HEK293 (cell line): ENCODE data around the gene NAGA.

Experiments
- CTCF ChIA-PET: fragments of 350-600 bp; formaldehyde crosslinking; extraction: SDS; loops from one replicate; lab custom pipeline; 2021; ENCODE audit warnings: antibody characterized with exemption; lab: Yijun Ruan, JAX
- POLR2A ChIA-PET: fragments of 300-600 bp; formaldehyde crosslinking; extraction: SDS; loops from one replicate; lab custom pipeline; 2020; ENCODE audit warnings: antibody characterized with exemption, inconsistent platforms; lab: Yijun Ruan, JAX
- H3K27ac ChIP-seq: fragments of 200-500 bp; sonication (Bioruptor generic); 2 replicates; pipeline ENCODE4 v1.5.1; 2014; ENCODE audit warnings: low read depth, low read length, control low read depth, inconsistent platforms; ENCODE audit errors: extremely low read depth
- H3K36me3 ChIP-seq, 2 experiments: fragments of 200-500 bp in 1 of 2; sonication (Bioruptor generic) in 1 of 2; 1 replicate in 1 of 2; 2 replicates in 1 of 2; pipeline ENCODE4 v1.5.1; 2014 to 2017; ENCODE audit warnings: inconsistent platforms in 2 of 2, low read length in 2 of 2; ENCODE audit not compliant: control insufficient read depth in 2 of 2, insufficient read depth in 1 of 2
- H3K4me1 ChIP-seq: fragments of 200-500 bp; sonication (Bioruptor generic); 2 replicates; pipeline ENCODE4 v1.5.1; 2014; ENCODE audit warnings: mild to moderate bottlenecking, low read length, inconsistent platforms; ENCODE audit not compliant: control insufficient read depth, insufficient read depth
- H3K4me3 ChIP-seq: 2 replicates; pipeline ENCODE4 v1.5.1; 2011; ENCODE audit warnings: low read depth, mild to moderate bottlenecking, control low read depth, low read length, moderate library complexity
- H3K9me3 ChIP-seq: fragments of 200-500 bp; sonication (Bioruptor generic); 2 replicates; pipeline ENCODE4 v1.5.1; 2014; ENCODE audit warnings: low read depth, low read length, inconsistent platforms; ENCODE audit not compliant: control insufficient read depth, insufficient read depth
- ATF2 ChIP-seq: fragments of 450-650 bp; formaldehyde crosslinking; IDR thresholded peaks from 2 replicates; pipeline ENCODE4 v1.5.1; 2016; ENCODE audit warnings: missing biosample characterization, missing genetic modification characterization, low read depth
- BCL6B ChIP-seq: fragments of 450-650 bp; formaldehyde crosslinking; IDR thresholded peaks from 2 replicates; pipeline ENCODE4 v1.5.1; 2017; ENCODE audit warnings: missing biosample characterization, missing genetic modification characterization
- FEZF1 ChIP-seq: fragments of 450-650 bp; formaldehyde crosslinking; IDR thresholded peaks from 2 replicates; pipeline ENCODE4 v1.5.1; 2016; ENCODE audit warnings: missing biosample characterization, missing genetic modification characterization
- KLF9 ChIP-seq: fragments of 450-650 bp; formaldehyde crosslinking; IDR thresholded peaks from 2 replicates; pipeline ENCODE4 v1.5.1; 2016; ENCODE audit warnings: missing biosample characterization, missing genetic modification characterization, low read depth
- MEIS1 ChIP-seq: sonication (generic); formaldehyde crosslinking; IDR thresholded peaks from 2 replicates; pipeline ENCODE4 v1.8.1; 2022; ENCODE audit warnings: missing genetic modification reagents, mild to moderate bottlenecking, borderline replicate concordance
- OSR2 ChIP-seq: fragments of 450-650 bp; formaldehyde crosslinking; IDR thresholded peaks from 2 replicates; pipeline ENCODE4 v1.5.1; 2016; ENCODE audit warnings: missing biosample characterization, missing genetic modification characterization
- RBAK ChIP-seq: fragments of 450-650 bp; formaldehyde crosslinking; IDR thresholded peaks from 2 replicates; pipeline ENCODE4 v1.5.1; 2016; ENCODE audit warnings: missing biosample characterization, missing genetic modification characterization
- SALL2 ChIP-seq: fragments of 450-650 bp; formaldehyde crosslinking; IDR thresholded peaks from 2 replicates; pipeline ENCODE4 v1.5.0; 2017; ENCODE audit warnings: missing biosample characterization, mild to moderate bottlenecking, missing genetic modification characterization, borderline replicate concordance
- YY2 ChIP-seq: fragments of 450-650 bp; formaldehyde crosslinking; IDR thresholded peaks from 2 replicates; pipeline ENCODE4 v1.5.1; 2016; ENCODE audit warnings: missing biosample characterization, missing genetic modification characterization
- ZBTB48 ChIP-seq: fragments of 450-650 bp; formaldehyde crosslinking; IDR thresholded peaks from 2 replicates; pipeline ENCODE4 v1.5.1; 2016; ENCODE audit warnings: missing biosample characterization, missing genetic modification characterization
- ZBTB6 ChIP-seq: fragments of 450-650 bp; formaldehyde crosslinking; IDR thresholded peaks from 2 replicates; pipeline ENCODE4 v1.5.1; 2017; ENCODE audit warnings: missing biosample characterization, missing genetic modification characterization
- ZNF133 ChIP-seq: fragments of 450-650 bp; formaldehyde crosslinking; IDR thresholded peaks from 2 replicates; pipeline ENCODE4 v1.5.1; 2016; ENCODE audit warnings: missing biosample characterization, missing genetic modification characterization
- ZNF169 ChIP-seq: fragments of 450-650 bp; formaldehyde crosslinking; IDR thresholded peaks from 2 replicates; pipeline ENCODE4 v1.5.1; 2016; ENCODE audit warnings: missing biosample characterization, missing genetic modification characterization
- ZNF174 ChIP-seq: fragments of 450-650 bp; formaldehyde crosslinking; IDR thresholded peaks from 2 replicates; pipeline ENCODE4 v1.5.0; 2017; ENCODE audit warnings: missing biosample characterization, mild to moderate bottlenecking, missing genetic modification characterization
- ZNF211 ChIP-seq: fragments of 450-650 bp; formaldehyde crosslinking; IDR thresholded peaks from 2 replicates; pipeline ENCODE4 v1.5.1; 2016; ENCODE audit warnings: low read depth, missing biosample characterization, missing genetic modification characterization
- ZNF280C ChIP-seq: fragments of 450-650 bp; formaldehyde crosslinking; IDR thresholded peaks from 2 replicates; pipeline ENCODE4 v1.5.1; 2016; ENCODE audit warnings: missing biosample characterization, missing genetic modification characterization
- ZNF292 ChIP-seq: fragments of 450-650 bp; formaldehyde crosslinking; IDR thresholded peaks from 2 replicates; pipeline ENCODE4 v1.5.1; 2016; ENCODE audit warnings: low read depth, missing biosample characterization, missing genetic modification characterization, borderline replicate concordance
- ZNF48 ChIP-seq: fragments of 450-650 bp; formaldehyde crosslinking; IDR thresholded peaks from 2 replicates; pipeline ENCODE4 v1.5.1; 2016; ENCODE audit warnings: missing biosample characterization, missing genetic modification characterization
- ZNF610 ChIP-seq: fragments of 450-650 bp; formaldehyde crosslinking; IDR thresholded peaks from 2 replicates; pipeline ENCODE4 v1.5.1; 2016; ENCODE audit warnings: missing biosample characterization, missing genetic modification characterization, borderline replicate concordance
- ZNF768 ChIP-seq: fragments of 450-650 bp; formaldehyde crosslinking; IDR thresholded peaks from 2 replicates; pipeline ENCODE4 v1.5.1; 2018; ENCODE audit warnings: missing biosample characterization, mild to moderate bottlenecking, missing genetic modification characterization
- ZNF837 ChIP-seq: fragments of 450-650 bp; formaldehyde crosslinking; IDR thresholded peaks from 2 replicates; pipeline ENCODE4 v1.5.1; 2016; ENCODE audit warnings: missing biosample characterization, missing genetic modification characterization
- ZSCAN16 ChIP-seq: fragments of 450-650 bp; formaldehyde crosslinking; IDR thresholded peaks from 2 replicates; pipeline ENCODE4 v1.5.1; 2016; ENCODE audit warnings: missing biosample characterization, missing genetic modification characterization

The NAGA gene

GRCh38 chr22:42069801-42070516 is 653 bp downstream of the NAGA start:
- Histone ChIP-seq H3K27ac (no peak overlapping the region; the same call in 1 of the 2 replicates), H3K9me3 (no peaks in the 10 kb centered on the region), H3K4me1 (peaks cover 2% of the 10 kb centered on the region; the same call in 1 of the 2 replicates), H3K36me3 (peaks cover 4 to 41% of the 10 kb centered on the region in 2 experiments; a peak in 2 of 3 replicates), H3K4me3 (peak overlapping the region; percentile 56)
- POLR2A ChIA-PET = interaction anchor here (0.6 to 2.2 kb wide), 6 partner anchors 9 to 402 kb away, joined by 3 to 19 read pairs (median 5); partner anchors contain the start of genes CENPM, NDUFA6 and SMDT1
- CTCF ChIA-PET = interaction anchor here (0.7 to 1.4 kb wide), 4 partner anchors 10 to 404 kb away, joined by 3 to 7 read pairs (median 4); partner anchors contain the start of genes NDUFA6 and SMDT1
- TF ChIP-seq ZBTB48 (tag by site-specific recombination) = 0 out of 2 replicates have a peak, but pooled peaks have one; percentile 34
- TF ChIP-seq OSR2 (tag by site-specific recombination) = no peak
- no peak for TF ChIP-seq ZBTB6

GRCh38 chr22:42068291-42068690 is 2.3 kb downstream of the NAGA start:
- H3K4me1 ChIP-seq = peaks cover 2% of the 10 kb centered on the region; the same call in 1 of the 2 replicates
- no peak overlapping the region for H3K27ac ChIP-seq
- no peak for TF ChIP-seq ZNF280C (tag by site-specific recombination)
- no peak for TF ChIP-seq KLF9 (tag by site-specific recombination)
- TF ChIP-seq ATF2 (tag by site-specific recombination) = no peak
- TF ChIP-seq ZNF133 (tag by site-specific recombination) = 0 out of 2 replicates have a peak, but pooled peaks have one; percentile 22
- TF ChIP-seq ZNF610 = no peak
- TF ChIP-seq RBAK = no peak
- TF ChIP-seq FEZF1 (tag by site-specific recombination) = no peak
- no peak for TF ChIP-seq ZSCAN16 (tag by site-specific recombination)
- ChIA-PET CTCF (interaction anchor here (1.3 kb wide), 1 partner anchor 44 kb away, joined by 3 read pairs; no protein-coding TSS in a partner anchor), POLR2A (no interaction called here)
- H3K9me3 ChIP-seq = no peaks in the 10 kb centered on the region
- H3K4me3 ChIP-seq = no peak overlapping the region
- peaks cover 4 to 52% of the 10 kb centered on the region in 2 experiments; a peak in 2 of 3 replicates for H3K36me3 ChIP-seq

- H3K4me3 ChIP-seq = no peak overlapping the region
- CTCF ChIA-PET = interaction anchor here (1.3 kb wide), 1 partner anchor 43 kb away, joined by 3 read pairs; no protein-coding TSS in a partner anchor
- peaks cover 2% of the 10 kb centered on the region; the same call in 1 of the 2 replicates for H3K4me1 ChIP-seq
- no peak for TF ChIP-seq YY2 (tag by site-specific recombination)
- no peak for TF ChIP-seq BCL6B (tag by site-specific recombination)
- no peak for TF ChIP-seq ZNF768
- no peak for TF ChIP-seq ZNF174 (tag by site-specific recombination)
- no peak for TF ChIP-seq ZNF169
- no peak for TF ChIP-seq ZNF292 (tag by site-specific recombination)
- TF ChIP-seq ZBTB48 (tag by site-specific recombination) = no peak
- TF ChIP-seq ZNF837 (tag by site-specific recombination) = no peak
- no peak for TF ChIP-seq MEIS1 (CRISPR knock-in tag)
- no peak for TF ChIP-seq SALL2 (tag by site-specific recombination)
- TF ChIP-seq ZNF211 (tag by site-specific recombination) = no peak
- TF ChIP-seq ZNF48 (tag by site-specific recombination) = no peak
- H3K36me3 ChIP-seq = peaks cover 4 to 57% of the 10 kb centered on the region in 2 experiments; a peak in 2 of 3 replicates
- POLR2A ChIA-PET = no interaction called here
- H3K9me3 ChIP-seq = no peaks in the 10 kb centered on the region
- no peak overlapping the region for H3K27ac ChIP-seq
These were observed 2.9 kb downstream of the NAGA start for GRCh38 chr22:42067671-42068251.
